ENCODE data around the gene GUCD1.

- TF ChIP-seq, protein P1, sequence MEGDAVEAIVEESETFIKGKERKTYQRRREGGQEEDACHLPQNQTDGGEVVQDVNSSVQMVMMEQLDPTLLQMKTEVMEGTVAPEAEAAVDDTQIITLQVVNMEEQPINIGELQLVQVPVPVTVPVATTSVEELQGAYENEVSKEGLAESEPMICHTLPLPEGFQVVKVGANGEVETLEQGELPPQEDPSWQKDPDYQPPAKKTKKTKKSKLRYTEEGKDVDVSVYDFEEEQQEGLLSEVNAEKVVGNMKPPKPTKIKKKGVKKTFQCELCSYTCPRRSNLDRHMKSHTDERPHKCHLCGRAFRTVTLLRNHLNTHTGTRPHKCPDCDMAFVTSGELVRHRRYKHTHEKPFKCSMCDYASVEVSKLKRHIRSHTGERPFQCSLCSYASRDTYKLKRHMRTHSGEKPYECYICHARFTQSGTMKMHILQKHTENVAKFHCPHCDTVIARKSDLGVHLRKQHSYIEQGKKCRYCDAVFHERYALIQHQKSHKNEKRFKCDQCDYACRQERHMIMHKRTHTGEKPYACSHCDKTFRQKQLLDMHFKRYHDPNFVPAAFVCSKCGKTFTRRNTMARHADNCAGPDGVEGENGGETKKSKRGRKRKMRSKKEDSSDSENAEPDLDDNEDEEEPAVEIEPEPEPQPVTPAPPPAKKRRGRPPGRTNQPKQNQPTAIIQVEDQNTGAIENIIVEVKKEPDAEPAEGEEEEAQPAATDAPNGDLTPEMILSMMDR (IDR thresholded peaks at IDR 0.05): no peak
- no peak for TF ChIP-seq POLR2A (IDR thresholded peaks at IDR 0.05)
Measured at GRCh38 chr22:24591286-24591830, 36.4 kb upstream of the GUCD1 start.

All from esophagus squamous epithelium (tissue), 4 donors.